Esophagus squamous epithelium (tissue), 4 donors: ENCODE results near the gene DLK1.

Source experiments
- POLR2A ChIP-seq, 4 donors: fragments of 450-650 bp; IDR thresholded peaks; one replicate each; pipeline ENCODE4 v1.6.1; 2017; ENCODE audit warnings: antibody characterized with exemption in 4 of 4, mild to moderate bottlenecking in 4 of 4, moderate library complexity in 3 of 4
- TF ChIP-seq, protein P1 (sequence below), 6 experiments: fragments of 450-650 bp in 4 of 6; fragments of 200-600 bp in 2 of 6; sonication (generic) in 2 of 6; IDR thresholded peaks; one replicate each; pipeline ENCODE4 v1.5.1; 2016 to 2019; ENCODE audit warnings: antibody characterized with exemption in 6 of 6, mild to moderate bottlenecking in 4 of 6, moderate library complexity in 4 of 6

DNA sequence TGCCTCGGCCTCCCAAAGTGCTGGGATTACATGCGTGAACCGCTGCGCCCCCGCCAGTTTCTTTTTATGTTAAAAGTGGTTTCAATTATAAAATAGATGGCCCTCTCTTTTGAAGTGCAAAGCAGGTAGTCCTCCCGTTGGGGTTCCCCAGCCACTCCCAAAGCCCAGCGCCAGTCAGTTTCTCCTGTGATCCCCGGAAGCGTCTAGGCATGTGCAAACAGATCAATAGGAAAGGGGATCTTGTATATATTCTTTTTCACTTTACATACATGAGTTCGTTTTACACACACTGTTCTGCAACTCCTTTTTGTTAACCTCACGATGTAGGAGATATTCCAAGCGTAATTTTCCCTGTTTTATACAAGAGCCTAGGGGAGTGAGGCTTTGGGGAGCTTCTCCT, 16.3 kb upstream of the DLK1 start:
- TF ChIP-seq, protein P1, sequence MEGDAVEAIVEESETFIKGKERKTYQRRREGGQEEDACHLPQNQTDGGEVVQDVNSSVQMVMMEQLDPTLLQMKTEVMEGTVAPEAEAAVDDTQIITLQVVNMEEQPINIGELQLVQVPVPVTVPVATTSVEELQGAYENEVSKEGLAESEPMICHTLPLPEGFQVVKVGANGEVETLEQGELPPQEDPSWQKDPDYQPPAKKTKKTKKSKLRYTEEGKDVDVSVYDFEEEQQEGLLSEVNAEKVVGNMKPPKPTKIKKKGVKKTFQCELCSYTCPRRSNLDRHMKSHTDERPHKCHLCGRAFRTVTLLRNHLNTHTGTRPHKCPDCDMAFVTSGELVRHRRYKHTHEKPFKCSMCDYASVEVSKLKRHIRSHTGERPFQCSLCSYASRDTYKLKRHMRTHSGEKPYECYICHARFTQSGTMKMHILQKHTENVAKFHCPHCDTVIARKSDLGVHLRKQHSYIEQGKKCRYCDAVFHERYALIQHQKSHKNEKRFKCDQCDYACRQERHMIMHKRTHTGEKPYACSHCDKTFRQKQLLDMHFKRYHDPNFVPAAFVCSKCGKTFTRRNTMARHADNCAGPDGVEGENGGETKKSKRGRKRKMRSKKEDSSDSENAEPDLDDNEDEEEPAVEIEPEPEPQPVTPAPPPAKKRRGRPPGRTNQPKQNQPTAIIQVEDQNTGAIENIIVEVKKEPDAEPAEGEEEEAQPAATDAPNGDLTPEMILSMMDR (IDR thresholded peaks at IDR 0.05): no peak
- TF ChIP-seq POLR2A (IDR thresholded peaks at IDR 0.05): no peak
